Nephron progenitor cell (in vitro differentiated cells): Measurements from ENCODE around the gene MINAR1.

Source experiments
- DNase-seq: peaks from one replicate; pipeline ENCODE4 v3.0.0; 2021
- H3K27ac Mint-ChIP-seq: 2 replicates; pipeline ENCODE4 v1.8.0; 2021; ENCODE audit warnings: mild to moderate bottlenecking, moderate library complexity, mixed read lengths
- H3K27me3 Mint-ChIP-seq: 2 replicates; pipeline ENCODE4 v1.8.0; 2021; ENCODE audit warnings: mild to moderate bottlenecking, low read depth, mixed read lengths; ENCODE audit not compliant: poor library complexity
- H3K36me3 Mint-ChIP-seq: 2 replicates; pipeline ENCODE4 v1.8.0; 2021; ENCODE audit warnings: low read depth, mixed read lengths
- H3K4me1 Mint-ChIP-seq: 2 replicates; pipeline ENCODE4 v1.8.0; 2021; ENCODE audit warnings: mixed read lengths
- H3K4me3 Mint-ChIP-seq: 2 replicates; pipeline ENCODE4 v1.8.0; 2021; ENCODE audit warnings: mild to moderate bottlenecking, moderate library complexity, mixed read lengths
- H3K9me3 Mint-ChIP-seq: 2 replicates; pipeline ENCODE4 v1.8.0; 2021; ENCODE audit warnings: mild to moderate bottlenecking, moderate library complexity, mixed read lengths
- TF ChIP-seq, protein P1 (sequence below): fragments of 200-600 bp; sonication (generic); IDR thresholded peaks from 2 replicates; pipeline ENCODE4 v1.5.0; 2021; ENCODE audit warnings: antibody characterized with exemption

Gene MINAR1

GRCh38 chr15:79400650-79401049 lies 31.5 kb upstream of the MINAR1 start:
- TF ChIP-seq, protein P1, sequence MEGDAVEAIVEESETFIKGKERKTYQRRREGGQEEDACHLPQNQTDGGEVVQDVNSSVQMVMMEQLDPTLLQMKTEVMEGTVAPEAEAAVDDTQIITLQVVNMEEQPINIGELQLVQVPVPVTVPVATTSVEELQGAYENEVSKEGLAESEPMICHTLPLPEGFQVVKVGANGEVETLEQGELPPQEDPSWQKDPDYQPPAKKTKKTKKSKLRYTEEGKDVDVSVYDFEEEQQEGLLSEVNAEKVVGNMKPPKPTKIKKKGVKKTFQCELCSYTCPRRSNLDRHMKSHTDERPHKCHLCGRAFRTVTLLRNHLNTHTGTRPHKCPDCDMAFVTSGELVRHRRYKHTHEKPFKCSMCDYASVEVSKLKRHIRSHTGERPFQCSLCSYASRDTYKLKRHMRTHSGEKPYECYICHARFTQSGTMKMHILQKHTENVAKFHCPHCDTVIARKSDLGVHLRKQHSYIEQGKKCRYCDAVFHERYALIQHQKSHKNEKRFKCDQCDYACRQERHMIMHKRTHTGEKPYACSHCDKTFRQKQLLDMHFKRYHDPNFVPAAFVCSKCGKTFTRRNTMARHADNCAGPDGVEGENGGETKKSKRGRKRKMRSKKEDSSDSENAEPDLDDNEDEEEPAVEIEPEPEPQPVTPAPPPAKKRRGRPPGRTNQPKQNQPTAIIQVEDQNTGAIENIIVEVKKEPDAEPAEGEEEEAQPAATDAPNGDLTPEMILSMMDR = no peak
- H3K27me3 Mint-ChIP-seq = no peaks in the 10 kb centered on the region
- H3K27ac Mint-ChIP-seq = no peak overlapping the region
- H3K36me3 Mint-ChIP-seq = no peaks in the 10 kb centered on the region
- H3K9me3 Mint-ChIP-seq = no peaks in the 10 kb centered on the region
- H3K4me3 Mint-ChIP-seq = no peak overlapping the region
- no peak for DNase-seq
- H3K4me1 Mint-ChIP-seq = peaks cover 5% of the 10 kb centered on the region

DNA sequence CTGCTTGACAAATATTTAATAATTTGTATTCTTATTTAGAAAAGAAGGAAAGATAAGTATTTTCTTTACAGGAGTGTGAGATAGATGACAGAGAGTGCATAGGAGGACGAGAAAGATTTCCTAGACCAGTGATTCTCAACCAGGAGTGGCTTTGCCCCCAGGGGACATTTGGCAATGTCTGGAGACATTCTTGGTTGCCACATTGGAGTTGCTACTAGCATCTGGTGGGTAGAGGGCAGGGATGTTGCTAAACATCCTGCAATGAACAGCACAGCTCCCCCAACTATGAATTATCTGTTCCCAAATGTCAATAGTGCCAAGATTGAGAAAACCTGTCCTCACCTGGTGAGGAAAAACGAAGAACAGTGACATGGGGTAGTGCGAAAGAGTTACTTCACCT lies 30.8 kb upstream of the MINAR1 start:
- Mint-ChIP-seq H3K27me3 (no peaks in the 10 kb centered on the region), H3K4me1 (peaks cover 9% of the 10 kb centered on the region), H3K36me3 (no peaks in the 10 kb centered on the region), H3K27ac (no peak overlapping the region), H3K4me3 (no peak overlapping the region), H3K9me3 (no peaks in the 10 kb centered on the region)
- DNase-seq = no peak
- TF ChIP-seq, protein P1 = no peak

DNA sequence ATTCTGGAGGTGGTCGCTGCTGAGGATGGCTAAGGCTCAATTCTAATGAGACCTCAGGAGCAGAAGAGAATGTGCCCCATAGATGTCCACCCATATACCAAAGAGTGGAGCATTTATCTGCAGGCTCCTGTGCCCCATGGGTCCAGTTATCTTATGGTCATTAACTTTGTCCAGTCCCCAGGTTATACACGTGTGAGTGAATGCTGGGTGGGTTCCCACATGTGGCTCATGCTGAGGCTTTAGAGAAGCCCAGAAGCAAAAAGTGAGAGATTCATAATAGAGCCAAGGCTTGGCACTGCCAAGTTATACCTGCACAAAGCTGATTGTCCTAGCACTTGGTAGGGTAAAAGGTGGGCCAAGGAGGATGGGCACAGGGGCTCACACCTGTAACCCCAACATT lies 30.0 kb upstream of the MINAR1 start:
- no peak for DNase-seq
- no peaks in the 10 kb centered on the region for H3K9me3 Mint-ChIP-seq

GRCh38 chr15:79403501-79403900 lies 28.6 kb upstream of the MINAR1 start:
- Mint-ChIP-seq H3K27ac (no peak overlapping the region), H3K4me3 (no peak overlapping the region), H3K4me1 (peaks cover 11% of the 10 kb centered on the region), H3K27me3 (no peaks in the 10 kb centered on the region), H3K9me3 (no peaks in the 10 kb centered on the region), H3K36me3 (no peaks in the 10 kb centered on the region)
- DNase-seq = no peak
- TF ChIP-seq, protein P1 = no peak

More for the DNA sequence above, 30.0 kb upstream of the MINAR1 start:
- H3K4me1 Mint-ChIP-seq = peaks cover 15% of the 10 kb centered on the region
- H3K4me3 Mint-ChIP-seq = no peak overlapping the region
- no peak overlapping the region for H3K27ac Mint-ChIP-seq
- TF ChIP-seq, protein P1 = no peak
- H3K36me3 Mint-ChIP-seq = no peaks in the 10 kb centered on the region
- no peaks in the 10 kb centered on the region for H3K27me3 Mint-ChIP-seq

- DNase-seq = no peak
- Mint-ChIP-seq H3K4me3 (no peak overlapping the region), H3K9me3 (no peaks in the 10 kb centered on the region), H3K36me3 (no peaks in the 10 kb centered on the region), H3K27ac (no peak overlapping the region), H3K27me3 (no peaks in the 10 kb centered on the region), H3K4me1 (peaks cover 16% of the 10 kb centered on the region)
- TF ChIP-seq, protein P1 = no peak
Observed at GRCh38 chr15:79406210-79406609, 25.9 kb upstream of the MINAR1 start.

DNA sequence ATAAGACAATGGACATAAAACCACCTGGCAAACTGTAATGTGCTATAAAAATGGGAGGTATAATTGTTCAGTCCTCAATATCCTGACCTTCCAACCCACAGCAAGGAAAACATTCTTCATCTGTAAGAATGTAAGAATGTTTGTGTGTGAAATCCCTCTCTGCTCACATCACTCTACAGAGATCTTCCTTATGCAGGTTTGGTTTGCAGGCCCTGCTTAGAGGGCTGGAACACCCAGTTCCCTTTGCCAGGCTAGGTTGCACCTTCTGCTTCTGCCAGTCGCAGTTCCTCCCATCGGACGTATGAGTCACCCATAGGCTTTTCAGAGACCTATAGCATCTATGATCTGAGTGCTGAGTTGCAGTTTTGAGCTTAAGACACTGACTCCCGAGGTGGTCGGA lies 24.1 kb upstream of the MINAR1 start:
- H3K27ac Mint-ChIP-seq = no peak overlapping the region
- peaks cover 18% of the 10 kb centered on the region for H3K4me1 Mint-ChIP-seq

More for the DNA sequence above, 24.1 kb upstream of the MINAR1 start:
- no peak overlapping the region for H3K4me3 Mint-ChIP-seq
- H3K9me3 Mint-ChIP-seq = no peaks in the 10 kb centered on the region
- no peaks in the 10 kb centered on the region for H3K36me3 Mint-ChIP-seq
- TF ChIP-seq, protein P1 = no peak
- no peaks in the 10 kb centered on the region for H3K27me3 Mint-ChIP-seq
- no peak for DNase-seq
